HEK293T (cell line): ENCODE measurements around the gene ZC3H6.
A peak's percentile ranks its signal among the peaks of the same experiment; 100 is the strongest.

Source experiments
- CTCF ChIA-PET: fragments of 350-600 bp; formaldehyde crosslinking; extraction: SDS; loops from one replicate; lab custom pipeline; 2021; ENCODE audit warnings: antibody characterized with exemption, inconsistent platforms; lab: Yijun Ruan, JAX
- POLR2A ChIA-PET: fragments of 350-600 bp; formaldehyde crosslinking; extraction: SDS; loops from one replicate; lab custom pipeline; 2020; ENCODE audit warnings: antibody characterized with exemption, inconsistent platforms; lab: Yijun Ruan, JAX
- DNase-seq: peaks from one replicate; pipeline ENCODE4 v3.0.0; 2012; ENCODE audit warnings: mixed read lengths; ENCODE audit errors: extremely low spot score
- ARNT ChIP-seq: fragments of 450-650 bp; IDR thresholded peaks from 2 replicates; pipeline ENCODE4 v1.6.1; 2017; ENCODE audit warnings: mild to moderate bottlenecking
- BHLHE40 ChIP-seq: fragments of 450-650 bp; IDR thresholded peaks from 2 replicates; pipeline ENCODE4 v1.6.1; 2016; ENCODE audit warnings: mild to moderate bottlenecking, moderate library complexity, borderline replicate concordance
- CTBP1 ChIP-seq: fragments of 450-650 bp; IDR thresholded peaks from 2 replicates; pipeline ENCODE4 v1.6.1; 2016; ENCODE audit warnings: borderline replicate concordance
- ELF4 ChIP-seq: fragments of 450-650 bp; IDR thresholded peaks from 2 replicates; pipeline ENCODE4 v1.6.1; 2017; ENCODE audit warnings: antibody characterized with exemption
- FOXA1 ChIP-seq: fragments of 450-650 bp; IDR thresholded peaks from 2 replicates; pipeline ENCODE4 v1.6.1; 2016; ENCODE audit warnings: mild to moderate bottlenecking
- FOXK2 ChIP-seq: fragments of 450-650 bp; IDR thresholded peaks from 2 replicates; pipeline ENCODE4 v1.6.1; 2016; ENCODE audit warnings: mild to moderate bottlenecking
- FOXM1 ChIP-seq: fragments of 450-650 bp; IDR thresholded peaks from 2 replicates; pipeline ENCODE4 v1.6.1; 2017; ENCODE audit warnings: mild to moderate bottlenecking, borderline replicate concordance
- HDGF ChIP-seq: fragments of 450-650 bp; IDR thresholded peaks from 2 replicates; pipeline ENCODE4 v1.6.1; 2017; ENCODE audit warnings: antibody characterized with exemption, borderline replicate concordance
- L3MBTL2 ChIP-seq: fragments of 450-650 bp; conservative IDR thresholded peaks from 2 replicates; pipeline ENCODE4 v1.6.1; 2016; ENCODE audit warnings: mild to moderate bottlenecking
- LEF1 ChIP-seq: fragments of 450-650 bp; IDR thresholded peaks from 2 replicates; pipeline ENCODE4 v1.6.1; 2017; ENCODE audit warnings: mild to moderate bottlenecking, borderline replicate concordance
- NFRKB ChIP-seq: fragments of 450-650 bp; IDR thresholded peaks from 2 replicates; pipeline ENCODE4 v1.6.1; 2016; ENCODE audit warnings: mild to moderate bottlenecking, moderate library complexity
- SP1 ChIP-seq: fragments of 450-650 bp; IDR thresholded peaks from 2 replicates; pipeline ENCODE4 v1.6.1; 2017
- SUZ12 ChIP-seq: fragments of 450-650 bp; IDR thresholded peaks from 2 replicates; pipeline ENCODE4 v1.6.1; 2016; ENCODE audit warnings: mild to moderate bottlenecking
- TARDBP ChIP-seq: fragments of 450-650 bp; IDR thresholded peaks from 2 replicates; pipeline ENCODE4 v1.6.1; 2016
- ZNF384 ChIP-seq: fragments of 450-650 bp; IDR thresholded peaks from 2 replicates; pipeline ENCODE4 v1.6.1; 2016
- TF ChIP-seq, protein P1 (sequence below): fragments of 450-650 bp; IDR thresholded peaks from 2 replicates; pipeline ENCODE4 v1.6.1; 2016

Gene ZC3H6

DNA sequence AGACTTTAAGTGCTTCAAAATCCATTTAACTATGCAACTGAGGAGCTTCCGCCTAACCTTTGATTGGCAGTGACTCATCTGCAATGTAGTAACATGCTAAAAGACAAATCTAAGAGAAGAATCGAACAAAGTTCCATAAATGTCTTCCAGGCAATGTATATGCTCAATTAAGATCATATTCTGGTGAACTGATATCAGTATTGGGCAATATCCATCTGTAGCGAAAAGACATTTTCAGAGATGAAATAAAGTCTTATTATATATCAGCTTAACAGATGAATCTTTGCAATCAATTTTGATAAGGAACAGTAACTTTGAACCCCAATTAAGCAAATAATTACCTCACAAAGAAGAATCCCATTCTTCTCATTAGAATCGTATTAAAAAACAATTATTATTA, 32.2 kb upstream of the ZC3H6 start:
- TF ChIP-seq SP1, result no peak
- TF ChIP-seq FOXA1, result no peak
- no peak for TF ChIP-seq TARDBP
- no peak for TF ChIP-seq FOXK2
- TF ChIP-seq ELF4, result no peak
- TF ChIP-seq LEF1, result no peak
- TF ChIP-seq CTBP1, result no peak
- no peak for TF ChIP-seq ZNF384
- TF ChIP-seq NFRKB, result no peak
- TF ChIP-seq, protein P1, sequence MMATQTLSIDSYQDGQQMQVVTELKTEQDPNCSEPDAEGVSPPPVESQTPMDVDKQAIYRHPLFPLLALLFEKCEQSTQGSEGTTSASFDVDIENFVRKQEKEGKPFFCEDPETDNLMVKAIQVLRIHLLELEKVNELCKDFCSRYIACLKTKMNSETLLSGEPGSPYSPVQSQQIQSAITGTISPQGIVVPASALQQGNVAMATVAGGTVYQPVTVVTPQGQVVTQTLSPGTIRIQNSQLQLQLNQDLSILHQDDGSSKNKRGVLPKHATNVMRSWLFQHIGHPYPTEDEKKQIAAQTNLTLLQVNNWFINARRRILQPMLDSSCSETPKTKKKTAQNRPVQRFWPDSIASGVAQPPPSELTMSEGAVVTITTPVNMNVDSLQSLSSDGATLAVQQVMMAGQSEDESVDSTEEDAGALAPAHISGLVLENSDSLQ, result no peak
- no peak for TF ChIP-seq ARNT
- no peak for TF ChIP-seq L3MBTL2
- no peak for TF ChIP-seq SUZ12
- no peak for TF ChIP-seq FOXM1
- no peak for TF ChIP-seq BHLHE40
- no peak for TF ChIP-seq HDGF
- CTCF ChIA-PET, result no interaction called here
- no peak for DNase-seq
- POLR2A ChIA-PET, result interaction anchor here (1.9 kb wide), 1 partner anchor 12 kb away, joined by 7 read pairs; the partner anchor contains the start of gene ZC3H8

DNA sequence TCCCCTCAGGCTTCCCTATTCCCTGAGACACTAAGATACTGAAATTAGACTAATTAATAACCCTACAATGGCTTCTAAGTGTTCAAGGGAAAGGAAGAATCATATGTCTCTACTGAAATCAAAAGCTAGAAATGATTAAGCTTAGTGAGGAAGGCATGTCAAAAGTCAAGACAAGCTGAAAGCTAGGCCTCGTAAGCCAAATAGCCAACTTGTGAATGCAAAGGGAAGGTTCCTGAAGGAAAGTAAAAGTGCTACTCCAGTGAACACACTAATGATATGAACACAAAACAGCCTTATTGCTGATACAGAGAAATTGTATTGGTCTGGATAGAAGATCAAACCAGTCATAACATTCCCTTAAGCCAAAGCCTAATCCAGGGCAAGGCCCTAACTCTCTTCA, 30.5 kb upstream of the ZC3H6 start:
- CTCF ChIA-PET, result no interaction called here
- TF ChIP-seq BHLHE40, result no peak
- TF ChIP-seq FOXK2, result no peak
- TF ChIP-seq NFRKB, result no peak
- TF ChIP-seq CTBP1, result no peak
- TF ChIP-seq ARNT, result no peak
- no peak for TF ChIP-seq LEF1
- TF ChIP-seq HDGF, result no peak
- no peak for TF ChIP-seq SUZ12
- no peak for TF ChIP-seq ZNF384
- TF ChIP-seq TARDBP, result no peak
- TF ChIP-seq L3MBTL2, result no peak
- no peak for TF ChIP-seq FOXM1
- no peak for TF ChIP-seq ELF4
- no peak for TF ChIP-seq FOXA1
- TF ChIP-seq, protein P1, result no peak
- TF ChIP-seq SP1, result no peak
- DNase-seq, result no peak
- POLR2A ChIA-PET, result interaction anchor here (0.9 kb wide), 1 partner anchor 10 kb away, joined by 4 read pairs; the partner anchor contains the start of gene ZC3H8

DNA sequence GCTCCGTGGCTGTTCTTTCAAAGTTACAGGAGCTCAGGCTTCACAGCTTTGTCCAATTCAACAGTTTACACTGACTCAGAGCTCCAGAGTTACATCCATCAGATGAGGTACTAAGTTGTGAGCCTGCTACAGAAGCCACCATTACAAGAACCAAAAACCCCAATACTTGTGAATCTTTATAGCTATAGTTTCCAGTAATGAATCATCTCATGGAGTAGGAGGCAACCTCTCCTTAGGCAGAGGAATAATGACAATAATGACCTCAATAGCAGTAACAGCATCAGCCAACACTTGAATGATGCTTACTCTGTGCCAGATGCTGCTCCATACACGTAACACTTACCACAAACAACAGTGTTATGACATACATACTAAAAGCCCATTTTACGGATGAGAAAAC, 24.1 kb upstream of the ZC3H6 start:
- DNase-seq, result no peak
- POLR2A ChIA-PET, result no interaction called here
- CTCF ChIA-PET, result interaction anchor here (1.4 kb wide), 1 partner anchor 8 kb away, joined by 3 read pairs; no protein-coding TSS in a partner anchor
- TF ChIP-seq TARDBP, result no peak
- no peak for TF ChIP-seq BHLHE40
- TF ChIP-seq SP1, result no peak
- TF ChIP-seq FOXK2, result no peak
- no peak for TF ChIP-seq FOXM1
- no peak for TF ChIP-seq ZNF384
- TF ChIP-seq CTBP1, result no peak
- no peak for TF ChIP-seq ARNT
- no peak for TF ChIP-seq SUZ12
- TF ChIP-seq L3MBTL2, result no peak
- no peak for TF ChIP-seq FOXA1
- no peak for TF ChIP-seq HDGF
- no peak for TF ChIP-seq LEF1
- no peak for TF ChIP-seq ELF4
- TF ChIP-seq NFRKB, result no peak

- POLR2A ChIA-PET, result no interaction called here
- no peak for TF ChIP-seq FOXA1
- no peak for TF ChIP-seq FOXM1
- TF ChIP-seq SUZ12, result no peak
- no peak for TF ChIP-seq CTBP1
- TF ChIP-seq TARDBP, result no peak
- no peak for TF ChIP-seq FOXK2
- TF ChIP-seq LEF1, result no peak
- TF ChIP-seq NFRKB, result no peak
- no peak for TF ChIP-seq SP1
- no peak for TF ChIP-seq BHLHE40
- CTCF ChIA-PET, result no interaction called here
- no peak for DNase-seq
Measured at GRCh38 chr2:112253261-112253815, 22.1 kb upstream of the ZC3H6 start.

DNA sequence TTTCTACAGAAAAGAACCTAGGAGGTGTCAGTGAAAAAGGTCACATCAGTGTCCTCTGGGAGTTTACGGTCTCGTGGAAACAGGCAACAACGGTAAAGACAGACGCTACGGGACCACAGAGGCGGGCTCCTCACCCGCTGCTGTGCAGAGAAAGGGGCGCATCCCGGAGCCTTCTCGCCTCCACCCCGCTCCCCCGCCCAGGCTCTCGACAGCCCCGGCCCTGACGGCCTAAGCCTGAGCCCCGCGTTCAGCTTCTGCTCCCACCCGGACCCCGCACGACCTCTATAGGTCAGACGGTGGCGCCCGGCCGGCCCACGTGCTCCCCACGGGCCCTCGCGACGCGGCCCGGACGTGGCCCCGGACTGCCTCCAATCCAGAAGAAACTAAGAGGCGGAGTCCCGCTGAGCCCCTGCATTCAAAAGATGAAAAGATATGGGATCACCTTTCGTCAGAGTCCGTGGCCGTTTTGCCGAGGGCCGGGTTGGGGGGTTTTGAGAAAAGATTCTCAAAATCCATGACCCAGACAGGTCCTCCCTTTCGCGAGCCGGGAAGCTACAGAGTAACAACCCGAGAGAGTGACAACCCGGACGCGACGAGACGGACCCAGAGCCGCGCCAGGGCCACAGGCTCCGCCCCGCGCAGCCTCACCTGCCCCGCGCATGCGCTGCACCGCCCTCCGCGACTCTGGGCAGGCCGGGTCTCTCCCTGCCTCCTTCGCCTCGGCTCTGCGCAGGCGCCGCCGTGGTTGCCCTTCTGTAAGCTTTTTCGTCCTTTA, 20.7 kb upstream of the ZC3H6 start, which contains the start of gene ZC3H8:
ZC3H8 (minus strand) TSS at position 577 of the 775 bp plus-strand sequence; CDS start at position 516, 61 bp downstream.
- TF ChIP-seq, protein P1, result peak; percentile 77
- no peak for TF ChIP-seq FOXM1
- peak; percentile 94 for TF ChIP-seq L3MBTL2
- POLR2A ChIA-PET, result interaction anchor here (0.6 to 1.7 kb wide), 22 partner anchors 8 to 1104 kb away, joined by 3 to 13 read pairs (median 4); partner anchors contain the start of genes FBLN7 and MERTK
- CTCF ChIA-PET, result no interaction called here
- DNase-seq, result peak; percentile 99
